Measurements from ENCODE around the gene GNG13. TPM values are rescaled to one million over a fixed set of nuclear protein-coding genes. Genes with fewer than 3 reads are reported as not detected.

GNG13 gene
- total RNA-seq, 1 donor from 2014 or later = not detected

DNA sequence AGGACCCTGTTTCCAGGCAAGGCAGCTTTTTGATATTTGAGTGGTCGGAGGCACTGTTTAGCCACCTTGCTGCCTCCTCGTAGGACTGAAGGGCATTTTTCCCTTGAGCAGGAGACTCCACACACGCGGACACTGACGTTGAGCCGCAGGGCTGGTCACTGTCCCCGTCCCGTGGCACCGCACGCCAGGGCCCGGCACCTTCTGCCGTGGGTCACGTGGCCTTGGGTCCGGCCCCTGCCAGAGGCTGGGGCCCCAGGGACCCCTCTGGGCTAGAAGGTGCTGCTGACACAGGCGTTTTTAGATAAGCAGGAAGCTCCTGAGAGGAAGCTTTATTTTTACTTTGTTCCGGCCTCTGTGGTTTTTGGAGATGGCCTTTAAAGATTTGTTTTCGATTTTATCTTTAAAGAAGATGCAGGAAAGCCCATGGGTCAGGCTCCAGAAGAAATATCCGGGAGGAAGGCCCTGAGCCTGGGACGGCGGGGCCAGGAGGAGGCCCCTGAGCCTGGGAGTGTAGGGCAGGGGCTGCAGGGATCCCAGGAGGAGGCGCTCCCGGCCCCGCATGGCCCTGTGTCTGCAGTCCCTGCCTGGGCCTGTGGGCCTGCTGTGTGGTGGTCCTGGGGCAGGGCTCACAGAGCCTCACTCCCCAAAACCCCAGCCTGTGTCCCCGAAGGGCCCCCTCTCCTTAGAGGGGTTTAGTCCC is 30.5 kb upstream of the GNG13 start:
- Mint-ChIP-seq H3K4me3 (ENCODE audit: unreplicated experiment) (no peak overlapping the region), H3K36me3 (ENCODE audit: low read depth, unreplicated experiment) (no peaks in the 10 kb centered on the region), H3K27ac (ENCODE audit: unreplicated experiment) (no peak overlapping the region), H3K4me1 (ENCODE audit: low read depth, unreplicated experiment) (no peaks in the 10 kb centered on the region), H3K27me3 (ENCODE audit: low read depth, unreplicated experiment) (peaks cover 27% of the 10 kb centered on the region), H3K9me3 (ENCODE audit: unreplicated experiment) (peaks cover 10% of the 10 kb centered on the region)
- no peak overlapping the region for H3K4me3 ChIP-seq (ENCODE audit: insufficient read depth, low read depth, low read length)
- H2AFZ ChIP-seq (ENCODE audit: low read depth, low read length) = no peak overlapping the region
- no peak overlapping the region for H3K27ac ChIP-seq (ENCODE audit: low read depth, low read length)
- H3K4me2 ChIP-seq (ENCODE audit: low read length) = no peak overlapping the region
- peaks cover 2% of the 10 kb centered on the region for H3K27me3 ChIP-seq (ENCODE audit: insufficient read depth, low read length)
- FAIRE-seq = no peak
- DNase-seq (ENCODE audit: low read depth) = no peak
- H3K79me2 ChIP-seq (ENCODE audit: insufficient read depth, low read length) = no peaks in the 10 kb centered on the region
- TF ChIP-seq, protein P1, sequence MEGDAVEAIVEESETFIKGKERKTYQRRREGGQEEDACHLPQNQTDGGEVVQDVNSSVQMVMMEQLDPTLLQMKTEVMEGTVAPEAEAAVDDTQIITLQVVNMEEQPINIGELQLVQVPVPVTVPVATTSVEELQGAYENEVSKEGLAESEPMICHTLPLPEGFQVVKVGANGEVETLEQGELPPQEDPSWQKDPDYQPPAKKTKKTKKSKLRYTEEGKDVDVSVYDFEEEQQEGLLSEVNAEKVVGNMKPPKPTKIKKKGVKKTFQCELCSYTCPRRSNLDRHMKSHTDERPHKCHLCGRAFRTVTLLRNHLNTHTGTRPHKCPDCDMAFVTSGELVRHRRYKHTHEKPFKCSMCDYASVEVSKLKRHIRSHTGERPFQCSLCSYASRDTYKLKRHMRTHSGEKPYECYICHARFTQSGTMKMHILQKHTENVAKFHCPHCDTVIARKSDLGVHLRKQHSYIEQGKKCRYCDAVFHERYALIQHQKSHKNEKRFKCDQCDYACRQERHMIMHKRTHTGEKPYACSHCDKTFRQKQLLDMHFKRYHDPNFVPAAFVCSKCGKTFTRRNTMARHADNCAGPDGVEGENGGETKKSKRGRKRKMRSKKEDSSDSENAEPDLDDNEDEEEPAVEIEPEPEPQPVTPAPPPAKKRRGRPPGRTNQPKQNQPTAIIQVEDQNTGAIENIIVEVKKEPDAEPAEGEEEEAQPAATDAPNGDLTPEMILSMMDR (IDR thresholded peaks at IDR 0.05; ENCODE audit: insufficient read depth, low read depth, low read length) = no peak
- no peak for TF ChIP-seq EZH2 (IDR thresholded peaks at IDR 0.05; ENCODE audit: insufficient read depth, low read length)
- no peaks in the 10 kb centered on the region for H3K4me1 ChIP-seq (ENCODE audit: insufficient read depth, low read length)
- peaks cover 4% of the 10 kb centered on the region for H3K9me3 ChIP-seq (ENCODE audit: insufficient read depth, low read depth, low read length)
- H4K20me1 ChIP-seq (ENCODE audit: insufficient read depth, low read length) = no peaks in the 10 kb centered on the region
- no peak overlapping the region for H3K9ac ChIP-seq (ENCODE audit: low read length)
- H3K36me3 ChIP-seq (ENCODE audit: insufficient read depth, low read length) = no peaks in the 10 kb centered on the region

DNA sequence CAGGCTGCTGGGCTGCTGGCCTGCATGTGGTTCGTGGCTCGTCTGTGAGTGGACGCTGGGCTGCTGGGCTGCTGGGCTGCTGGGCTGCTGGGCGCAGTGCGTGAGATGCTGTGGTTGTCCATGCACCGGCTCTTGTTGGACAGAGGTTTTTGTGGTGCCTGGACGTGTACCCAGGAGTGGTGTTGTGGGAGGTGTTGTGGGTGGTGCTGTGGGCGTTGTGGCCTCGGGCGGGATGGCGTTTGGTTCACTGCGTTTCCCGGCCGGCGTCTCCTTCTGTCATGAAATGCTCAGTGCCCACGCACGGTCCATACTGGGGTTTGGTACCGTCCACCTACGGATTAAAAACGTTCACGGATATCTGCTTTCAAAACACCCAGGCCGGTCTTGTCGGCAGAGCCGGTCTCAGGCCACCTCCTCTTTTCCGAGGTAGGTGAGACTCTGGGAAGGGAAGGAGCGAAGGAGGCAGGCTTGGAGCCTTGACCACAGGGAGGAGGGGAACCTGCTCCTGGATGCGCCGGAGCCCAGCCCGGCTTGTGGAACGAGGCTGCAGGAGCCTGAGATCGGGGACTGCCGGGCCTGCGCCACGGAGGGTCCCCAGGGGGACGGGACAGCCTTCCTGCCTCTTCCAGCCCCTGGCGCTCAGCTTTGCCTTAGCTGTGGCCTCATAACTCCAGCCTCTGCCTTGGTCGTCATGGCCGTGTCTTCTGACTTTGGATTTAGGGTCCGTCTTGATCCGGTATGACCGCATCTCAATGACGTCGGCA is 29.8 kb upstream of the GNG13 start:
- no peaks in the 10 kb centered on the region for H3K4me1 ChIP-seq (ENCODE audit: insufficient read depth, low read length)
- no peaks in the 10 kb centered on the region for H3K36me3 Mint-ChIP-seq (ENCODE audit: low read depth, unreplicated experiment)
- H3K27me3 Mint-ChIP-seq (ENCODE audit: low read depth, unreplicated experiment) = peaks cover 33% of the 10 kb centered on the region
- no peak for FAIRE-seq
- peaks cover 9% of the 10 kb centered on the region for H3K27me3 ChIP-seq (ENCODE audit: insufficient read depth, low read length)
- no peak overlapping the region for H2AFZ ChIP-seq (ENCODE audit: low read depth, low read length)
- no peak overlapping the region for H3K4me3 ChIP-seq (ENCODE audit: insufficient read depth, low read depth, low read length)
- TF ChIP-seq, protein P1 (IDR thresholded peaks at IDR 0.05; ENCODE audit: insufficient read depth, low read depth, low read length) = no peak
- no peak for TF ChIP-seq EZH2 (IDR thresholded peaks at IDR 0.05; ENCODE audit: insufficient read depth, low read length)
- no peak for DNase-seq (ENCODE audit: low read depth)
- no peak overlapping the region for H3K27ac Mint-ChIP-seq (ENCODE audit: unreplicated experiment)
- H3K4me1 Mint-ChIP-seq (ENCODE audit: low read depth, unreplicated experiment) = no peaks in the 10 kb centered on the region
- H3K9me3 Mint-ChIP-seq (ENCODE audit: unreplicated experiment) = peaks cover 6% of the 10 kb centered on the region
- no peaks in the 10 kb centered on the region for H3K9me3 ChIP-seq (ENCODE audit: insufficient read depth, low read depth, low read length)
- no peak overlapping the region for H3K9ac ChIP-seq (ENCODE audit: low read length)
- no peaks in the 10 kb centered on the region for H4K20me1 ChIP-seq (ENCODE audit: insufficient read depth, low read length)
- H3K36me3 ChIP-seq (ENCODE audit: insufficient read depth, low read length) = no peaks in the 10 kb centered on the region
- H3K4me3 Mint-ChIP-seq (ENCODE audit: unreplicated experiment) = no peak overlapping the region
- no peak overlapping the region for H3K4me2 ChIP-seq (ENCODE audit: low read length)
- H3K27ac ChIP-seq (ENCODE audit: low read depth, low read length) = no peak overlapping the region
- H3K79me2 ChIP-seq (ENCODE audit: insufficient read depth, low read length) = no peaks in the 10 kb centered on the region

DNA sequence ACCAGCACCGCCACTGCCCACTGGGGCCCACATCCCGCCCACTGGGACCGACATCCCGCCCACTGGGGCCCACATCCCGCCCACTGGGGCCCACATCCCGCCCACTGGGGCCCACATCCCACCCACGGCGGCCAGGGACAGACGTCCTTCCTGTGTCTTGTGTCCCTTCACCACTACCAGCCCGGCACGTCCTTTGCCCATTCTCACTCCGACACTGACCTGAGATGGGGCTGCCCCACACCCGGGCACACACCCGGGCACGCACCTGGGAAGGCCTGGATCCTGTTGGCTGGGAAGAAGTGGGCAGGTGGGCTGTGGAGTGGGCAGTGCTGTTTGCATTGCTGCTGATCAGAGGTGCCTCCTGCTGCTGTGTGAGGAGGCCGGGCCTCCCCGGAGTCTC is 28.4 kb upstream of the GNG13 start:
- Mint-ChIP-seq H3K4me1 (ENCODE audit: low read depth, unreplicated experiment) (no peaks in the 10 kb centered on the region), H3K27ac (ENCODE audit: unreplicated experiment) (no peak overlapping the region), H3K27me3 (ENCODE audit: low read depth, unreplicated experiment) (peaks cover 23% of the 10 kb centered on the region), H3K9me3 (ENCODE audit: unreplicated experiment) (no peaks in the 10 kb centered on the region), H3K36me3 (ENCODE audit: low read depth, unreplicated experiment) (no peaks in the 10 kb centered on the region), H3K4me3 (ENCODE audit: unreplicated experiment) (no peak overlapping the region)
- no peak overlapping the region for H2AFZ ChIP-seq (ENCODE audit: low read depth, low read length)
- H3K36me3 ChIP-seq (ENCODE audit: insufficient read depth, low read length) = no peaks in the 10 kb centered on the region
- peaks cover 16% of the 10 kb centered on the region for H3K27me3 ChIP-seq (ENCODE audit: insufficient read depth, low read length)
- H3K4me2 ChIP-seq (ENCODE audit: low read length) = no peak overlapping the region
- TF ChIP-seq, protein P1 (IDR thresholded peaks at IDR 0.05; ENCODE audit: insufficient read depth, low read depth, low read length) = no peak
- TF ChIP-seq EZH2 (IDR thresholded peaks at IDR 0.05; ENCODE audit: insufficient read depth, low read length) = no peak
- no peak for DNase-seq (ENCODE audit: low read depth)
- no peaks in the 10 kb centered on the region for H3K9me3 ChIP-seq (ENCODE audit: insufficient read depth, low read depth, low read length)
- H3K27ac ChIP-seq (ENCODE audit: low read depth, low read length) = no peak overlapping the region
- no peaks in the 10 kb centered on the region for H4K20me1 ChIP-seq (ENCODE audit: insufficient read depth, low read length)
- H3K4me1 ChIP-seq (ENCODE audit: insufficient read depth, low read length) = no peaks in the 10 kb centered on the region
- no peak overlapping the region for H3K9ac ChIP-seq (ENCODE audit: low read length)
- no peak for FAIRE-seq
- H3K4me3 ChIP-seq (ENCODE audit: insufficient read depth, low read depth, low read length) = no peak overlapping the region
- H3K79me2 ChIP-seq (ENCODE audit: insufficient read depth, low read length) = no peaks in the 10 kb centered on the region

All from astrocyte (in vitro differentiated cells and primary cell).